GM12801 (cell line): Measurements from ENCODE around the gene ZNF366.

Experiments
- CTCF ChIP-seq: IDR thresholded peaks from one replicate; pipeline ENCODE4 v1.5.1; 2011; ENCODE audit warnings: control low read depth; ENCODE audit not compliant: insufficient read length; ENCODE audit errors: extremely low read depth

The ZNF366 gene

GRCh38 chr5:72543365-72543764 is 36.2 kb upstream of the ZNF366 start:
- no peak for TF ChIP-seq CTCF

- no peak for TF ChIP-seq CTCF
These were observed 35.5 kb upstream of the ZNF366 start for GRCh38 chr5:72542695-72543094.

GRCh38 chr5:72541501-72542225 is 34.5 kb upstream of the ZNF366 start:
- no peak for TF ChIP-seq CTCF

GRCh38 chr5:72540759-72541438 is 33.7 kb upstream of the ZNF366 start:
- no peak for TF ChIP-seq CTCF

GRCh38 chr5:72539726-72540125 is 32.5 kb upstream of the ZNF366 start:
- TF ChIP-seq CTCF: no peak

GRCh38 chr5:72539038-72539437 is 31.8 kb upstream of the ZNF366 start:
- TF ChIP-seq CTCF: no peak

- TF ChIP-seq CTCF: no peak
These were observed 30.0 kb upstream of the ZNF366 start for GRCh38 chr5:72537166-72537565.
